K562 (cell line): Measurements from ENCODE around the gene VWA3B. TPM values are rescaled to one million over a fixed set of nuclear protein-coding genes. Genes with fewer than 3 reads are reported as not detected.

ENCODE experiments used
- ATAC-seq: fragments of 200-7000 bp; cut with Tn5 transposase; 3 replicates; pipeline ENCODE4 v1.9.1; 2020; ENCODE audit warnings: moderate library complexity
- BruUV-seq: library from RNA; stranded (reverse); fragments of 400-500 nt; replicated peaks from 2 replicates; lab custom pipeline; 2021; lab: Mats Ljungman, UMichigan
- CTCF ChIA-PET: fragments of 300-600 bp; formaldehyde crosslinking; extraction: SDS; loops from one replicate; lab custom pipeline; 2021; ENCODE audit warnings: low intra/inter-chr PET ratio; lab: Yijun Ruan, JAX
- POLR2A ChIA-PET: fragments of 300-600, 350-650 bp; sonication (Branson Sonifier 250); formaldehyde crosslinking; extraction: SDS; loops from one replicate; lab custom pipeline; 2021; ENCODE audit warnings: antibody characterized with exemption, inconsistent platforms; lab: Yijun Ruan, JAX
- DNase-seq, 4 experiments: peaks; one replicate each; pipeline versions ENCODE4 v3.0.0 to v3.0.0-alpha.2; 2011 to 2018; ENCODE audit warnings: low spot score in 3 of 4, mixed read lengths in 3 of 4; ENCODE audit errors: extremely low read depth in 1 of 4
- FAIRE-seq: peaks from 2 replicates; lab custom pipeline; 2011; peaks lifted over from hg19 to GRCh38; lab: Jason Lieb, UNC
- H2AFZ ChIP-seq: 2 replicates; pipeline ENCODE4 v1.6.0; 2011; ENCODE audit warnings: low read depth, low read length, control low read depth, inconsistent platforms
- H3K27ac ChIP-seq: fragments of 200-600 bp; 3 replicates; pipeline ENCODE4 v1.8.0; 2011; ENCODE audit warnings: low read depth, mild to moderate bottlenecking, control low read depth, inconsistent platforms, low read length, moderate library complexity, mixed read lengths; ENCODE audit errors: extremely low read depth
- H3K27me3 ChIP-seq, 2 experiments: fragments of 300-600 bp in 1 of 2; 2 replicates in 1 of 2; 3 replicates in 1 of 2; pipeline versions ENCODE4 v1.6.0 to v1.8.0; 2011; ENCODE audit warnings: inconsistent platforms in 2 of 2, low read length in 2 of 2, mild to moderate bottlenecking in 1 of 2, mixed read lengths in 1 of 2, moderate library complexity in 1 of 2; ENCODE audit not compliant: control insufficient read depth in 2 of 2, insufficient read depth in 2 of 2
- H3K36me3 ChIP-seq: fragments of 300-600 bp; 3 replicates; pipeline ENCODE4 v1.8.0; 2011; ENCODE audit warnings: mild to moderate bottlenecking, low read length, inconsistent platforms; ENCODE audit not compliant: control insufficient read depth, insufficient read depth
- H3K4me1 ChIP-seq, 2 experiments: fragments of 200-600 bp in 1 of 2; replicated peaks in 1 of 2; 2 replicates in 1 of 2; 3 replicates in 1 of 2; pipeline versions ENCODE4 v1.5.1 to v1.8.0; 2011; ENCODE audit warnings: inconsistent platforms in 2 of 2, low read length in 2 of 2, mild to moderate bottlenecking in 1 of 2, mixed read lengths in 1 of 2, moderate library complexity in 1 of 2; ENCODE audit not compliant: control insufficient read depth in 2 of 2, insufficient read depth in 2 of 2
- H3K4me2 ChIP-seq: 2 replicates; pipeline ENCODE4 v1.6.1; 2011; ENCODE audit warnings: low read length, control low read depth, inconsistent platforms, mixed read lengths; ENCODE audit not compliant: insufficient read depth
- H3K4me3 ChIP-seq: fragments of 200-600 bp; sonication (generic), shearing (Covaris generic); 2 replicates; pipeline ENCODE4 v1.5.1; 2016; ENCODE audit warnings: control low read depth, inconsistent platforms
- H3K79me2 ChIP-seq: fragments of 200-600 bp; 3 replicates; pipeline ENCODE4 v1.8.0; 2011; ENCODE audit warnings: low read length, inconsistent platforms; ENCODE audit not compliant: control insufficient read depth, insufficient read depth
- H3K9ac ChIP-seq, 2 experiments: 2 replicates each; pipeline versions ENCODE4 v1.6.0 to v1.6.1; 2011; ENCODE audit warnings: low read depth in 2 of 2, low read length in 2 of 2, control low read depth in 1 of 2, inconsistent platforms in 1 of 2, mild to moderate bottlenecking in 1 of 2, mixed read lengths in 1 of 2; ENCODE audit not compliant: insufficient read depth in 1 of 2
- H3K9me1 ChIP-seq: one replicate; pipeline ENCODE4 v1.6.0; 2011; ENCODE audit warnings: inconsistent platforms, mild to moderate bottlenecking, low read length, moderate library complexity; ENCODE audit not compliant: control insufficient read depth, insufficient read depth
- H3K9me3 ChIP-seq: replicated peaks from 2 replicates; pipeline ENCODE4 v1.5.1; 2011; ENCODE audit warnings: low read depth, low read length, inconsistent platforms; ENCODE audit not compliant: control insufficient read depth, insufficient read depth
- H4K20me1 ChIP-seq: replicated peaks from 2 replicates; pipeline ENCODE4 v1.6.1; 2011; ENCODE audit warnings: low read length, inconsistent platforms, mixed read lengths; ENCODE audit not compliant: control insufficient read depth, insufficient read depth
- BRCA1 ChIP-seq, 2 experiments: fragments of 450-650 bp in 1 of 2; sonication (generic) in 1 of 2; formaldehyde crosslinking in 1 of 2; IDR thresholded peaks; 2 replicates each; pipeline versions ENCODE4 v1.5.0 to v1.6.1; 2017 to 2020; ENCODE audit warnings: mild to moderate bottlenecking in 1 of 2, missing genetic modification reagents in 1 of 2
- CC2D1A ChIP-seq: fragments of 450-650 bp; IDR thresholded peaks from 2 replicates; pipeline ENCODE4 v1.6.1; 2017; ENCODE audit warnings: mild to moderate bottlenecking
- CHD4 ChIP-seq: fragments of 200-600 bp; sonication (generic); IDR thresholded peaks from 3 replicates; pipeline ENCODE4 v1.6.1; 2012; ENCODE audit warnings: low read depth, mild to moderate bottlenecking, mixed read lengths, low read length, inconsistent platforms; ENCODE audit not compliant: insufficient read depth, insufficient replicate concordance, poor library complexity, severe bottlenecking
- EGR1 ChIP-seq: fragments of 450-650 bp; conservative IDR thresholded peaks from 2 replicates; pipeline ENCODE4 v1.6.1; 2017; ENCODE audit warnings: mild to moderate bottlenecking
- HDGF ChIP-seq: fragments of 450-650 bp; IDR thresholded peaks from 2 replicates; pipeline ENCODE4 v1.6.1; 2016
- JUND ChIP-seq, 2 experiments: IDR thresholded peaks; 2 replicates in 1 of 2; 3 replicates in 1 of 2; pipeline ENCODE4 v1.6.1; 2011; ENCODE audit warnings: borderline replicate concordance in 2 of 2, low read depth in 2 of 2, low read length in 2 of 2, improper control_type of control experiment in 1 of 2, missing biosample characterization in 1 of 2, missing genetic modification characterization in 1 of 2, missing genetic modification reagents in 1 of 2
- KLF6 ChIP-seq: fragments of 250-450 bp; sonication (Bioruptor Pico); IDR thresholded peaks from 2 replicates; pipeline ENCODE4 v1.4.0; 2020; ENCODE audit warnings: mild to moderate bottlenecking, moderate library complexity, borderline replicate concordance
- NELFE ChIP-seq: IDR thresholded peaks from 2 replicates; pipeline ENCODE4 v1.6.1; 2011; ENCODE audit warnings: mild to moderate bottlenecking; ENCODE audit not compliant: insufficient read depth, insufficient read length
- PKNOX1 ChIP-seq: fragments of 450-650 bp; IDR thresholded peaks from 2 replicates; pipeline ENCODE4 v1.6.1; 2016
- RFX5 ChIP-seq: IDR thresholded peaks from 2 replicates; pipeline ENCODE4 v1.6.1; 2011; ENCODE audit warnings: low read depth, mild to moderate bottlenecking, improper control_type of control experiment, low read length
- RFX7 ChIP-seq: fragments of 250-450 bp; sonication (Bioruptor Pico); IDR thresholded peaks from 2 replicates; pipeline ENCODE4 v1.5.1; 2021; ENCODE audit warnings: mild to moderate bottlenecking
- SREBF2 ChIP-seq: sonication (generic); formaldehyde crosslinking; IDR thresholded peaks from 2 replicates; pipeline ENCODE4 v1.4.0; 2020; ENCODE audit warnings: mild to moderate bottlenecking, missing genetic modification reagents
- TCF7L2 ChIP-seq: fragments of 150-350 bp; IDR thresholded peaks from 2 replicates; pipeline ENCODE4 v1.6.1; 2016; ENCODE audit warnings: low read depth, mild to moderate bottlenecking, low read length, moderate library complexity
- ZNF282 ChIP-seq: sonication (generic); formaldehyde crosslinking; IDR thresholded peaks from 2 replicates; pipeline ENCODE4 v1.8.1; 2023; ENCODE audit warnings: missing genetic modification reagents
- ZNF699 ChIP-seq: fragments of 250-450 bp; sonication (Bioruptor Pico); IDR thresholded peaks from 2 replicates; pipeline ENCODE4 v1.8.0; 2021; ENCODE audit warnings: mild to moderate bottlenecking, moderate library complexity; ENCODE audit not compliant: insufficient replicate concordance
- WGBS: fragments of 100-300 bp; shearing (Covaris generic); methylation state at CpG from one replicate; pipeline ENCODE4 v1.1.6; 2016; ENCODE audit warnings: low coverage, mixed read lengths; ENCODE audit not compliant: insufficient coverage; ENCODE audit errors: missing lambda C conversion rate; 5-methylcytosine and 5-hydroxymethylcytosine counted together
- in situ Hi-C: fragments of 300-500 bp; cut with MboI; formaldehyde crosslinking; loops from 4 replicates; pipeline ENCODE4 v1.15.0; 2018; ENCODE audit warnings: inconsistent platforms, mixed read lengths
- intact Hi-C: fragments of 100-400 bp; cut with micrococcal nuclease; formaldehyde crosslinking; loops from 2 replicates; pipeline ENCODE4 v1.14.2; 2022
- polyA plus RNA-seq, 8 experiments: library from polyadenylated mRNA; depleted of rRNA in 4 of 8; stranded (reverse) in 5 of 8; unstranded in 3 of 8; fragments of >200 nt; fragmentation: Nextera tagmentation in 2 of 8; fragmentation: Illumina TruSeq in 1 of 8; extraction: Ambion mirVana in 2 of 8; extraction: Trizol in 1 of 8; gene quantifications; 2 replicates each; pipeline versions ENCODE4 v1.2.1 to v1.2.3, GENCODE V29; 2011 to 2014; ENCODE audit warnings: inconsistent platforms in 1 of 8, missing spikeins in 1 of 8
- total RNA-seq, 7 experiments: library from RNA; depleted of rRNA in 6 of 7; stranded (reverse); fragments of >200 nt in 6 of 7; fragmentation: Illumina TruSeq in 2 of 7; extraction: Trizol in 2 of 7; gene quantifications; 2 replicates each; pipeline versions ENCODE4 v1.2.1 to v1.2.3, GENCODE V29; 2011 to 2021; ENCODE audit warnings: low replicate concordance in 1 of 7
- TF ChIP-seq, protein P1 (sequence below): sonication (generic); formaldehyde crosslinking; IDR thresholded peaks from 2 replicates; pipeline ENCODE4 v1.8.1; 2023; ENCODE audit warnings: mild to moderate bottlenecking, missing genetic modification reagents
- TF ChIP-seq, protein P2 (sequence below): fragments of 450-650 bp; IDR thresholded peaks from 2 replicates; pipeline ENCODE4 v1.7.1; 2018; ENCODE audit warnings: mild to moderate bottlenecking, low read depth; ENCODE audit not compliant: partially characterized antibody

The VWA3B gene
- total and polyA plus RNA-seq, 9 of the 15 experiments (the other 6 are each of a cell fraction or from before 2014, with no cell fraction given): not detected

- no peak for DNase-seq
- H3K36me3 ChIP-seq: no peaks in the 10 kb centered on the region
- H4K20me1 ChIP-seq: no peaks in the 10 kb centered on the region
- peaks cover 0 to 5% of the 10 kb centered on the region in 2 experiments; a peak in 1 of 5 replicates for H3K4me1 ChIP-seq
- H3K4me3 ChIP-seq: no peak overlapping the region
- no peak overlapping the region for H3K9ac ChIP-seq
- BruUV-seq: no TSS peak
- CTCF ChIA-PET: no interaction called here
- H3K27me3 ChIP-seq: peaks cover 16 to 47% of the 10 kb centered on the region in 2 experiments; a peak in 4 of 5 replicates
- H3K4me2 ChIP-seq: no peak overlapping the region
- POLR2A ChIA-PET: interaction anchor here (1.2 kb wide), 1 partner anchor 12 kb away, joined by 4 read pairs; no protein-coding TSS in a partner anchor
- WGBS: 0% methylated on average over 4 of the region's 4 CpGs
- H3K9me3 ChIP-seq: no peaks in the 10 kb centered on the region
- no peak overlapping the region for H3K27ac ChIP-seq
- no peaks in the 10 kb centered on the region for H3K79me2 ChIP-seq
- no peak overlapping the region for H2AFZ ChIP-seq
- ATAC-seq: no peak
- in situ Hi-C loops (no loop called here), intact Hi-C loops (loop anchor here (5.0 kb wide), 1 partner anchor 77 kb away; no protein-coding TSS in a partner anchor)
- FAIRE-seq: no peak
- no peaks in the 10 kb centered on the region for H3K9me1 ChIP-seq
- no peak for TF ChIP-seq ZNF282 (CRISPR knock-in tag)
- TF ChIP-seq EGR1: no peak
- TF ChIP-seq HDGF: no peak
- TF ChIP-seq NELFE: no peak
- TF ChIP-seq CHD4: no peak
- no peak for TF ChIP-seq CC2D1A
- no peak for TF ChIP-seq JUND (IDR thresholded peaks at IDR 0.05; ENCODE audit: borderline replicate concordance, low read depth, low read length)
- no peak for TF ChIP-seq JUND (tag; IDR thresholded peaks at IDR 0.05; ENCODE audit: borderline replicate concordance, low read depth, low read length)
- TF ChIP-seq BRCA1 (IDR thresholded peaks at IDR 0.05): no peak
- no peak for TF ChIP-seq BRCA1 (CRISPR knock-in tag; IDR thresholded peaks at IDR 0.05)
- TF ChIP-seq RFX7 (CRISPR knock-in tag): no peak
- TF ChIP-seq, protein P1, sequence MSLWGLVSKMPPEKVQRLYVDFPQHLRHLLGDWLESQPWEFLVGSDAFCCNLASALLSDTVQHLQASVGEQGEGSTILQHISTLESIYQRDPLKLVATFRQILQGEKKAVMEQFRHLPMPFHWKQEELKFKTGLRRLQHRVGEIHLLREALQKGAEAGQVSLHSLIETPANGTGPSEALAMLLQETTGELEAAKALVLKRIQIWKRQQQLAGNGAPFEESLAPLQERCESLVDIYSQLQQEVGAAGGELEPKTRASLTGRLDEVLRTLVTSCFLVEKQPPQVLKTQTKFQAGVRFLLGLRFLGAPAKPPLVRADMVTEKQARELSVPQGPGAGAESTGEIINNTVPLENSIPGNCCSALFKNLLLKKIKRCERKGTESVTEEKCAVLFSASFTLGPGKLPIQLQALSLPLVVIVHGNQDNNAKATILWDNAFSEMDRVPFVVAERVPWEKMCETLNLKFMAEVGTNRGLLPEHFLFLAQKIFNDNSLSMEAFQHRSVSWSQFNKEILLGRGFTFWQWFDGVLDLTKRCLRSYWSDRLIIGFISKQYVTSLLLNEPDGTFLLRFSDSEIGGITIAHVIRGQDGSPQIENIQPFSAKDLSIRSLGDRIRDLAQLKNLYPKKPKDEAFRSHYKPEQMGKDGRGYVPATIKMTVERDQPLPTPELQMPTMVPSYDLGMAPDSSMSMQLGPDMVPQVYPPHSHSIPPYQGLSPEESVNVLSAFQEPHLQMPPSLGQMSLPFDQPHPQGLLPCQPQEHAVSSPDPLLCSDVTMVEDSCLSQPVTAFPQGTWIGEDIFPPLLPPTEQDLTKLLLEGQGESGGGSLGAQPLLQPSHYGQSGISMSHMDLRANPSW (CRISPR knock-in tag): no peak
- no peak for TF ChIP-seq ZNF699 (CRISPR knock-in tag)
- TF ChIP-seq RFX5: no peak
- TF ChIP-seq KLF6 (CRISPR knock-in tag): no peak
- TF ChIP-seq PKNOX1: no peak
- TF ChIP-seq SREBF2: no peak
- TF ChIP-seq, protein P2, sequence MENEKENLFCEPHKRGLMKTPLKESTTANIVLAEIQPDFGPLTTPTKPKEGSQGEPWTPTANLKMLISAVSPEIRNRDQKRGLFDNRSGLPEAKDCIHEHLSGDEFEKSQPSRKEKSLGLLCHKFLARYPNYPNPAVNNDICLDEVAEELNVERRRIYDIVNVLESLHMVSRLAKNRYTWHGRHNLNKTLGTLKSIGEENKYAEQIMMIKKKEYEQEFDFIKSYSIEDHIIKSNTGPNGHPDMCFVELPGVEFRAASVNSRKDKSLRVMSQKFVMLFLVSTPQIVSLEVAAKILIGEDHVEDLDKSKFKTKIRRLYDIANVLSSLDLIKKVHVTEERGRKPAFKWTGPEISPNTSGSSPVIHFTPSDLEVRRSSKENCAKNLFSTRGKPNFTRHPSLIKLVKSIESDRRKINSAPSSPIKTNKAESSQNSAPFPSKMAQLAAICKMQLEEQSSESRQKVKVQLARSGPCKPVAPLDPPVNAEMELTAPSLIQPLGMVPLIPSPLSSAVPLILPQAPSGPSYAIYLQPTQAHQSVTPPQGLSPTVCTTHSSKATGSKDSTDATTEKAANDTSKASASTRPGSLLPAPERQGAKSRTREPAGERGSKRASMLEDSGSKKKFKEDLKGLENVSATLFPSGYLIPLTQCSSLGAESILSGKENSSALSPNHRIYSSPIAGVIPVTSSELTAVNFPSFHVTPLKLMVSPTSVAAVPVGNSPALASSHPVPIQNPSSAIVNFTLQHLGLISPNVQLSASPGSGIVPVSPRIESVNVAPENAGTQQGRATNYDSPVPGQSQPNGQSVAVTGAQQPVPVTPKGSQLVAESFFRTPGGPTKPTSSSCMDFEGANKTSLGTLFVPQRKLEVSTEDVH: no peak
- no peak for TF ChIP-seq TCF7L2
These were observed 223.0 kb downstream of the VWA3B start for GRCh38 chr2:98310010-98310409.
